HG03135 (cell line): ENCODE data around the gene PLXNA4.

Source experiments
- ATAC-seq: cut with Tn5 transposase; IDR thresholded peaks from one replicate; pipeline ENCODE4 v1.9.1; 2021; ENCODE audit warnings: mild to moderate bottlenecking, moderate library complexity; ENCODE audit not compliant: unreplicated experiment

PLXNA4 gene

GRCh38 chr7:132225216-132226030, 350.8 kb downstream of the PLXNA4 start:
- no peak for ATAC-seq

DNA sequence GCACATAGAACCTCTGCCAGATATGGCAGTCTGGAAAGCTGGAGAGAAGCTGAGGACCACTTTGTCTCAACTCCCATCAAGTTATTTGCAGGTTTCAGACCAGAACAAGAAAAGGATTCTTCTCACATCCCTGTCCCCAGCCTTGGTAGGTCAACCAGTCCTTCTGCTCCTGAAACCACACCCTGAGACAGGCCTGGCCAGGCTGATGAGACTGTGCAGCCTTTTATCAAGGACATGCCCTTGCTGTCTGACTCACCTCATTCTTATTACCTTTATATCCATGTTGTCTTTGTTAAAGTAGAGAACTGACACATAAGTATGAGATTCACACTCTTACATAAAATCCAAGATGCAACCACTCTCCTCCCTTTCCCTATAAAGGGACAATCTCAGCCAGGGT, 354.9 kb downstream of the PLXNA4 start:
- ATAC-seq: no peak

- ATAC-seq: no peak
Measured at GRCh38 chr7:132220060-132220459, 356.2 kb downstream of the PLXNA4 start.

GRCh38 chr7:132218876-132219275, 357.4 kb downstream of the PLXNA4 start:
- no peak for ATAC-seq

DNA sequence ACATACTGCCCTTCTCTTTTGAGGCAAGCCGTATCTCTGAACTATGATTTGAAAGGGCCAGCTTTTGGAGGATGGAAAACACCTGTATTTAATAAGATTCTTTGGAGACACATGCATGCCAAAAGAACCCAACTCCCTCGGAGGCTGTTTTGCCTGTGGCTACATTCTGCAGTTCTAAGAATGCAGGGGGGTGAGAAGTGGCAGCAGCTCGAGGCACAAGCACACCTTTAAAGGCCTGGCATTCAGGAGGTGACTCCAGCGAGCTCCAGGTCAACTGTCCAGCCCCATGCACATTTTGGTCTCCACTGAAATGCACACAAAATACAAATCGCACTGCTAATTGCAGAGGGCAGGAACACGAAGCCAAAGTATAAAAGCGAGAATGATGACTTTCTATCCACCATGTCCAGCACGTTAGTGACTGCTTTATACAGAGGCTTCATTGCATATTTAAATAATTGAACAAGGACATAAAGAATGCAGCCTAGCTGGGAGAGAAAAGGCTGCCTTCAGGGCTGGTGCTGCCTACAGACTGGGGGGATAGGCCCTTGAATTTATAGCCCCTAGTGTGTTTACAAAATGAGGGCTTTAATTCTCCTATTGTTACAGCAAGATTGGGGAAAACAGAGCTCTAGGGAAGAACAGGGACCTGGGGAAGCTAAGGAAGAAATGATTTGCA, 359.3 kb downstream of the PLXNA4 start:
- no peak for ATAC-seq

- ATAC-seq: no peak
Measured at GRCh38 chr7:132214452-132214851, 361.8 kb downstream of the PLXNA4 start.

GRCh38 chr7:132213583-132213982, 362.7 kb downstream of the PLXNA4 start:
- no peak for ATAC-seq

GRCh38 chr7:132211971-132212370, 364.3 kb downstream of the PLXNA4 start:
- ATAC-seq: no peak

DNA sequence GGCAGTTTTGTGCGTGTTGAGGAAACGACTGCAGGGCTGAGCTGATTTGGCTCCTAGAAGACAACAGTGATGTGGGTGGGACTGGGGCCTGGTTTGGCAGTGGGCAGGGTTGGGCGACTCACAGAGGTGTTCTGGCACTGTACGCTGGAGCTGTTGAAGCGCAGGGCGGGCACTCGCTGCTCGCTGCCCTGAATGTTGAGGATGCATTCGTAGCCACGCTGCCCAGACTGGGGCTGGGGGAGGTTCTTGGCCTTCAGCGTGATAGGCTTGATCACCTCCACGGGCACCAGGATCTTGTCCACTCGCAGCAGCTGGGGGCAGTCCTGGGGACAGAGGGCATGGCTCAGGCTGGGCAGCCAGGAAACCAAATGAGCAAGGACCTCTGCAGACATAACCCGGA, 365.4 kb downstream of the PLXNA4 start:
- ATAC-seq: no peak

DNA sequence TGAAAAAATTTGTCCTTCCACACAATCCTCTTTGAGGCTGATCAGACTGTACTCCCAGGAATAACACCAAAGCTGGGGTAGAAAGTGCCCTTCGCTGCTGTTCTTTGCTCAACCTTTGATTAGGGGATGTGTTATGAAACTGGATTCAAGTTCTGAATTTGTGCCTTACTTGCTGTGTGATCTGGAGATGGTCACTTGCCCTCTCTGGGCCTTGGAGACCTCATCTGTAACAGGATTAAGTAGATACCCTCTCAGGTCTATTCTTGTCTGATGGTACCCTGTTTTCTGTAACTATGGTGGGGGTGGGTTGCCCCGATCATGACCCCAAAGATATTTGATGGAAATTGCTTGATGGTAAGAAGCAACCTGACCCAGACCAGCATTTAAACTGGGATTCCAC, 368.5 kb downstream of the PLXNA4 start:
- ATAC-seq: no peak

- no peak for ATAC-seq
Measured at GRCh38 chr7:132207211-132207610, 369.1 kb downstream of the PLXNA4 start.

GRCh38 chr7:132206594-132206993, 369.7 kb downstream of the PLXNA4 start:
- no peak for ATAC-seq

- no peak for ATAC-seq
Measured at GRCh38 chr7:132205509-132205908, 370.8 kb downstream of the PLXNA4 start.

DNA sequence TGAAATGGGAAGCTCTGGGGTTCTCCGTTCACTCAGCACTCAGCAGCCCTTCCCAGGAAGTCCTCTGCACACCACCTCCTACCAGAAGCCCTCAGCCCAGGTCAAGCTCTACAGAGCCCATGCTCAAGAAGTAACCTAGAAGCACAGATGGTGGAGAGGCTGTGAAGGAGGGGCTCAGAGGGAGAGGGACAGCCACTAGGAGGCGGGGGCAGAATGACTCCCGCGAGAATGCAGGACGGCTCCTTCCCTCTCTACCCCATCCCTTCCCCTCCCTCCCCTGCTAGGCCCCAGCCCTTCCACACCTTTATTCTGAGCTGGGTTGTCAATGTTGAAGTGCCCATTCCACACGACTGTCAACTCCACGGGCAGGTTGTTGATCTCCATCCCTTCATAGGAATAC, 373.2 kb downstream of the PLXNA4 start:
- ATAC-seq: no peak

GRCh38 chr7:132202541-132202940, 373.7 kb downstream of the PLXNA4 start:
- no peak for ATAC-seq

GRCh38 chr7:132200141-132200540, 376.1 kb downstream of the PLXNA4 start:
- ATAC-seq: no peak

DNA sequence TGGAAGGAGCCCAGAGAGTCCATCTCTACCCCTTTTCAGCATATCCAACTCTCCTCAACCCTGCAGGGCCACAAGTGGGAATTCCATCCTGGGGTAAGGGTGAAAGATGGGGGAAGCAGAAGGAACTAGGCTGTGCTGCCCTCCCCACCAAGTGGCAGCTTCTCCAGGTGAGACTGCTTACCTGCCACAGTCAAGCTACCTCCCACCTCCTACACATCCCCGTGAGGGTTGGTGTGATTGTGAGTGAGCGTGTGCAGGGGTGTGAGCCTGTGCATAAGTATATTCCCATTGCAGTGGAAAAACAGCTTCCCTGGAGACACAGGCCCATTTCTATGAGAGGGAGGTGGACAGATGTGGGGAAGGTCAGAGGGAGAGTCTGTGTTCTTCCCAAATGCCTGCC, 376.6 kb downstream of the PLXNA4 start:
- ATAC-seq: no peak

GRCh38 chr7:132197772-132198171, 378.5 kb downstream of the PLXNA4 start:
- ATAC-seq: no peak

- no peak for ATAC-seq
Measured at GRCh38 chr7:132193898-132194297, 382.4 kb downstream of the PLXNA4 start.

GRCh38 chr7:132192809-132193208, 383.5 kb downstream of the PLXNA4 start:
- no peak for ATAC-seq

- no peak for ATAC-seq
Measured at GRCh38 chr7:132191418-132191817, 384.9 kb downstream of the PLXNA4 start.

DNA sequence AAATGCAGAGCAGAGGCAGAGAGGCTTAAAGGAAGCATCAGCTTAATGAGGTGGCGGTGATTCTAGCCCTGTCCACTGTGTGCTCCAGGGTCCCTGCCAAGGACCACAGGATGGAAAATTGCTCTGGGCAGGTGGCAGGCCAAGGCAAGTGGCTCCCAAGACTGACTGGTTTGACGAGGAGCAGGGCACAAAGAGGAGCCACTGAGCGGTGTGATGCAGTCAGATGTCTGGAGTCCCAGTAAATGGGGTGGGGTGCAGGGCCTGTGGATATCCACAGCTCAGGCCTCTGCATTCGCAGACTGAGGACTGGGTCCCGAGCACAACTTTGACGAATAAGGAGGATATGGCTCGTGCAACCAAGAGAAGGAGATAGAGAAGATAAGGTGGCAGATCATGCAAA, 385.6 kb downstream of the PLXNA4 start:
- ATAC-seq: no peak
